Thyroid gland (tissue), 4 donors: ENCODE data around the gene PFKM.

Source experiments
- CTCF ChIP-seq, 6 experiments: fragments of 200-600 bp in 3 of 6; fragments of 450-650 bp in 3 of 6; sonication (generic) in 3 of 6; IDR thresholded peaks; one replicate each; pipeline ENCODE4 v1.5.1; 2016 to 2019; ENCODE audit warnings: antibody characterized with exemption in 6 of 6, mild to moderate bottlenecking in 2 of 6, inconsistent platforms in 1 of 6, moderate library complexity in 1 of 6
- POLR2A ChIP-seq, 2 donors: fragments of 450-650 bp; IDR thresholded peaks; one replicate each; pipeline ENCODE4 v1.6.1; 2017; ENCODE audit warnings: antibody characterized with exemption in 2 of 2, mild to moderate bottlenecking in 2 of 2, moderate library complexity in 1 of 2

- no peak for TF ChIP-seq POLR2A (IDR thresholded peaks at IDR 0.05)
- TF ChIP-seq CTCF (IDR thresholded peaks at IDR 0.05), result no peak
Observed at GRCh38 chr12:48084841-48085460, 34.2 kb upstream of the PFKM start.
